Loucy (cell line): Measurements from ENCODE around the gene PAX9.

Experiments
- H2AFZ ChIP-seq: fragments of 200-600 bp; sonication (generic); 2 replicates; pipeline ENCODE4 v1.6.0; 2016; ENCODE audit warnings: antibody characterized with exemption, mild to moderate bottlenecking, low read length, moderate library complexity
- H3F3A ChIP-seq: fragments of 200-600 bp; 2 replicates; pipeline ENCODE4 v1.6.0; 2016; ENCODE audit warnings: antibody characterized with exemption, low read depth, mild to moderate bottlenecking
- H3K27me3 ChIP-seq: fragments of 200-600 bp; sonication (generic); 2 replicates; pipeline ENCODE4 v1.6.1; 2014; ENCODE audit warnings: low read length, mild to moderate bottlenecking; ENCODE audit not compliant: insufficient read depth, poor library complexity, severe bottlenecking
- H3K36me3 ChIP-seq: fragments of 200-600 bp; sonication (generic); 2 replicates; pipeline ENCODE4 v1.6.1; 2016; ENCODE audit warnings: low read length; ENCODE audit not compliant: insufficient read depth
- H3K4me1 ChIP-seq: fragments of 200-600 bp; sonication (generic); 2 replicates; pipeline ENCODE4 v1.5.1; 2014; ENCODE audit warnings: low read length, mild to moderate bottlenecking; ENCODE audit not compliant: insufficient read depth, poor library complexity, severe bottlenecking
- H3K4me2 ChIP-seq: fragments of 200-600 bp; sonication (generic); 2 replicates; pipeline ENCODE4 v1.6.0; 2014; ENCODE audit warnings: antibody characterized with exemption, low read length, low read depth, mild to moderate bottlenecking; ENCODE audit not compliant: poor library complexity, severe bottlenecking
- H3K4me3 ChIP-seq: fragments of 200-600 bp; sonication (generic); 2 replicates; pipeline ENCODE4 v1.5.1; 2014; ENCODE audit warnings: low read length, mild to moderate bottlenecking, mixed read lengths; ENCODE audit not compliant: poor library complexity, severe bottlenecking
- H3K79me2 ChIP-seq: fragments of 200-600 bp; sonication (generic); 2 replicates; pipeline ENCODE4 v1.6.1; 2014; ENCODE audit warnings: low read length; ENCODE audit not compliant: insufficient read depth
- H3K9ac ChIP-seq: fragments of 200-600 bp; sonication (generic); 2 replicates; pipeline ENCODE4 v1.6.0; 2014; ENCODE audit warnings: mild to moderate bottlenecking, low read depth, low read length, moderate library complexity; ENCODE audit not compliant: poor library complexity, severe bottlenecking
- H3K9me2 ChIP-seq: fragments of 200-600 bp; sonication (generic); replicated peaks from 2 replicates; pipeline ENCODE4 v1.6.1; 2016; ENCODE audit warnings: low read depth, low read length, mixed read lengths
- H3K9me3 ChIP-seq: fragments of 200-600 bp; sonication (generic); 2 replicates; pipeline ENCODE4 v1.6.1; 2014; ENCODE audit warnings: mild to moderate bottlenecking, antibody characterized with exemption, low read length, low read depth; ENCODE audit not compliant: insufficient read depth
- H4K20me1 ChIP-seq: fragments of 200-600 bp; sonication (generic); 2 replicates; pipeline ENCODE4 v1.6.0; 2014; ENCODE audit warnings: antibody characterized with exemption, low read length, mild to moderate bottlenecking; ENCODE audit not compliant: insufficient read depth, poor library complexity, severe bottlenecking
- EZH2phosphoT487 ChIP-seq: fragments of 200-600 bp; IDR thresholded peaks from 2 replicates; pipeline ENCODE4 v1.6.1; 2018; ENCODE audit warnings: antibody characterized with exemption, mild to moderate bottlenecking, moderate library complexity, borderline replicate concordance
- TF ChIP-seq, protein P1 (sequence below): fragments of 200-600 bp; sonication (generic); conservative IDR thresholded peaks from 2 replicates; pipeline ENCODE4 v1.5.1; 2014; ENCODE audit warnings: mild to moderate bottlenecking, antibody characterized with exemption, low read length

Gene PAX9

DNA sequence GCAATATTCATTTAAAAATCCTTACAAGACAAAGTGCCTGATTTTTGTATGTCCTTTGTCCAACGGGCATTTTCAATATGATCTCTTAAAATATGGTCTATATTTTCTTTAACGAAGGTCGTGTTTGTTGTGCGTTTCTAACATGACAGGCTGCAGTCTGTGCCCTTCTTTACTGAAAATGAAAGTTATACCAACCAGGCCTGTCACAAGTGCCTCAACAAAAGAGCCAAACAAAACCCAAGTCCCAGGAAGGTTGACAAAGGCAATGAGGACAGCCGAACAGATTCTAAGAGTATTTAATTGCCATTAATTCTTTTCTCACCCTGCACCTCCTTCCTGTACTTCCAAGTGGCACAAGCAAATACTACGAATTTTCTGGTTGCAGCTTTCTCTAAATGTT lies 13.9 kb downstream of the PAX9 start:
- Histone ChIP-seq H3K9ac (no peak overlapping the region), H3K79me2 (no peaks in the 10 kb centered on the region), H3K4me2 (no peak overlapping the region), H3K36me3 (no peaks in the 10 kb centered on the region), H2AFZ (no peak overlapping the region), H3K9me3 (no peaks in the 10 kb centered on the region), H3K9me2 (no peaks in the 10 kb centered on the region), H3F3A (no peaks in the 10 kb centered on the region), H3K27me3 (no peaks in the 10 kb centered on the region), H4K20me1 (no peaks in the 10 kb centered on the region), H3K4me1 (no peaks in the 10 kb centered on the region), H3K4me3 (no peak overlapping the region)
- TF ChIP-seq EZH2phosphoT487, result no peak
- TF ChIP-seq, protein P1, sequence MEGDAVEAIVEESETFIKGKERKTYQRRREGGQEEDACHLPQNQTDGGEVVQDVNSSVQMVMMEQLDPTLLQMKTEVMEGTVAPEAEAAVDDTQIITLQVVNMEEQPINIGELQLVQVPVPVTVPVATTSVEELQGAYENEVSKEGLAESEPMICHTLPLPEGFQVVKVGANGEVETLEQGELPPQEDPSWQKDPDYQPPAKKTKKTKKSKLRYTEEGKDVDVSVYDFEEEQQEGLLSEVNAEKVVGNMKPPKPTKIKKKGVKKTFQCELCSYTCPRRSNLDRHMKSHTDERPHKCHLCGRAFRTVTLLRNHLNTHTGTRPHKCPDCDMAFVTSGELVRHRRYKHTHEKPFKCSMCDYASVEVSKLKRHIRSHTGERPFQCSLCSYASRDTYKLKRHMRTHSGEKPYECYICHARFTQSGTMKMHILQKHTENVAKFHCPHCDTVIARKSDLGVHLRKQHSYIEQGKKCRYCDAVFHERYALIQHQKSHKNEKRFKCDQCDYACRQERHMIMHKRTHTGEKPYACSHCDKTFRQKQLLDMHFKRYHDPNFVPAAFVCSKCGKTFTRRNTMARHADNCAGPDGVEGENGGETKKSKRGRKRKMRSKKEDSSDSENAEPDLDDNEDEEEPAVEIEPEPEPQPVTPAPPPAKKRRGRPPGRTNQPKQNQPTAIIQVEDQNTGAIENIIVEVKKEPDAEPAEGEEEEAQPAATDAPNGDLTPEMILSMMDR, result no peak

DNA sequence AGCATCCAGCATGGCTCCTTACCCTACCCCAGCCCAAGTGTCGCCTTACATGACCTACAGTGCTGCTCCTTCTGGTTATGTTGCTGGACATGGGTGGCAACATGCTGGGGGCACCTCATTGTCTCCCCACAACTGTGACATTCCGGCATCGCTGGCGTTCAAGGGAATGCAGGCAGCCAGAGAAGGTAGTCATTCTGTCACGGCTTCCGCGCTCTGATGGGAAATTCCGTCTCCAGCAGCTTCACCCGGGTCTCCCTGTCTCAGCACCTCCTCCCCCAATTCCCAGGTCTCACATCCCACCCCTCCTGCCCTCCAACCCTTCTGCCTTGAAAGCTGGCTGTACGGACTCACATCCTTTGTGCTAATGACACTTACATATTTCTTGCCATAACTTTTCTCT lies 14.6 kb downstream of the PAX9 start:
- TF ChIP-seq EZH2phosphoT487, result no peak
- TF ChIP-seq, protein P1, result no peak
- H3K9ac ChIP-seq, result no peak overlapping the region
- H3K4me1 ChIP-seq, result no peaks in the 10 kb centered on the region
- H3K9me3 ChIP-seq, result no peaks in the 10 kb centered on the region
- no peak overlapping the region for H2AFZ ChIP-seq
- H4K20me1 ChIP-seq, result no peaks in the 10 kb centered on the region
- H3K4me2 ChIP-seq, result no peak overlapping the region
- H3K27me3 ChIP-seq, result no peaks in the 10 kb centered on the region
- H3F3A ChIP-seq, result no peaks in the 10 kb centered on the region
- H3K79me2 ChIP-seq, result no peaks in the 10 kb centered on the region
- H3K4me3 ChIP-seq, result no peak overlapping the region
- H3K9me2 ChIP-seq, result no peaks in the 10 kb centered on the region
- H3K36me3 ChIP-seq, result no peaks in the 10 kb centered on the region

DNA sequence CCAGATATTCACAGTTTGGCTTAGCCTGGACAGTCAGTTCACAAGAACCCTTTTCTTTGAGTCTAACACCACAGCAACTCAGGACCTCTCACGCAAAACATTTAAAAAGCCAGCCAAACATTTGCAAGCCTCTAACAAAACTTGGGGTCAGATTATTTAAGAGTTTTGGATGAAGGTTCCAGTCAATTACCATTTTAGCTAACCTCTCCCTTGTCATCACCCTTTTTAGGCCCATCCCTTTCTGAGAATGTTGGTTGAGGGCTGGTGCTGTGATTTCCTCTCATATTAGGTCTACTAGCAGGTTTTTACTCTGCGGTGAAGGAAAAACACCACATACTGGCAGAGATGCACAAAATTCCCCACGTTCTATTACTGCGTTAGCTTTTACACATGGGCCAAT lies 20.7 kb downstream of the PAX9 start:
- Histone ChIP-seq H2AFZ (no peak overlapping the region), H3K4me1 (no peaks in the 10 kb centered on the region), H3K9ac (no peak overlapping the region), H3K4me2 (no peak overlapping the region), H3K79me2 (no peaks in the 10 kb centered on the region), H4K20me1 (no peaks in the 10 kb centered on the region), H3K4me3 (no peak overlapping the region), H3F3A (no peaks in the 10 kb centered on the region), H3K27me3 (no peaks in the 10 kb centered on the region), H3K36me3 (no peaks in the 10 kb centered on the region), H3K9me2 (no peaks in the 10 kb centered on the region), H3K9me3 (no peaks in the 10 kb centered on the region)
- no peak for TF ChIP-seq EZH2phosphoT487
- TF ChIP-seq, protein P1, result no peak
